Astrocyte (in vitro differentiated cells and primary cell): ENCODE data around the gene SPTBN5.

Experiments used
- EZH2 ChIP-seq: IDR thresholded peaks from 2 replicates; pipeline ENCODE4 v1.6.1; 2012; ENCODE audit warnings: mild to moderate bottlenecking, low read length, inconsistent platforms; ENCODE audit not compliant: insufficient read depth
- TF ChIP-seq, protein P1 (sequence below): IDR thresholded peaks from 2 replicates; pipeline ENCODE4 v1.5.1; 2011; ENCODE audit warnings: low read depth, mild to moderate bottlenecking, inconsistent platforms, low read length, moderate library complexity; ENCODE audit not compliant: insufficient read depth

DNA sequence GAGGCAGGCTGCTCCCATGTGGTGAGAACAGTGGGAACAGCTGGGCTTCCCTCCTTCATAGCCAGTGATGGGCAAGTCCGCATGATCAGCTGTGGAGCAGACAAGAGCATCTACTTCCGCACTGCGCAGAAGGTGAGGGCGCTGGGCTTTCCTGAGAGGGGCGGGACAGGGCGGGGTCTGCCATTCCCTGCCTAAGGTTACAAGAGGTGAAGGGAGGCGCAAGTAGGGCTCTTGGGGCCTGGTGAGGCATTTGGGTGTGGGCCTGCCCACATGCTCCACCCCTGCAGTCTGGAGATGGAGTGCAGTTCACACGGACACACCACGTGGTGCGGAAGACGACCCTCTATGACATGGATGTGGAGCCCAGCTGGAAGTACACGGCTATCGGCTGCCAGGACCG, 76.5 kb downstream of the SPTBN5 start:
- TF ChIP-seq, protein P1, sequence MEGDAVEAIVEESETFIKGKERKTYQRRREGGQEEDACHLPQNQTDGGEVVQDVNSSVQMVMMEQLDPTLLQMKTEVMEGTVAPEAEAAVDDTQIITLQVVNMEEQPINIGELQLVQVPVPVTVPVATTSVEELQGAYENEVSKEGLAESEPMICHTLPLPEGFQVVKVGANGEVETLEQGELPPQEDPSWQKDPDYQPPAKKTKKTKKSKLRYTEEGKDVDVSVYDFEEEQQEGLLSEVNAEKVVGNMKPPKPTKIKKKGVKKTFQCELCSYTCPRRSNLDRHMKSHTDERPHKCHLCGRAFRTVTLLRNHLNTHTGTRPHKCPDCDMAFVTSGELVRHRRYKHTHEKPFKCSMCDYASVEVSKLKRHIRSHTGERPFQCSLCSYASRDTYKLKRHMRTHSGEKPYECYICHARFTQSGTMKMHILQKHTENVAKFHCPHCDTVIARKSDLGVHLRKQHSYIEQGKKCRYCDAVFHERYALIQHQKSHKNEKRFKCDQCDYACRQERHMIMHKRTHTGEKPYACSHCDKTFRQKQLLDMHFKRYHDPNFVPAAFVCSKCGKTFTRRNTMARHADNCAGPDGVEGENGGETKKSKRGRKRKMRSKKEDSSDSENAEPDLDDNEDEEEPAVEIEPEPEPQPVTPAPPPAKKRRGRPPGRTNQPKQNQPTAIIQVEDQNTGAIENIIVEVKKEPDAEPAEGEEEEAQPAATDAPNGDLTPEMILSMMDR, result no peak
- TF ChIP-seq EZH2, result no peak
